GM12878 (cell line): Measurements from ENCODE around the gene DRAP1. TPM values are rescaled to one million over a fixed set of nuclear protein-coding genes. Genes with fewer than 3 reads are reported as not detected.
A peak's percentile ranks its signal among the peaks of the same experiment; 100 is the strongest.

Experiments used
- ATF3 ChIP-seq: IDR thresholded peaks from 2 replicates; pipeline ENCODE4 v1.6.1; 2011; ENCODE audit warnings: low read depth, mild to moderate bottlenecking, low read length, moderate library complexity, borderline replicate concordance; ENCODE audit errors: extremely low read depth
- BCLAF1 ChIP-seq: fragments of 450-650 bp; IDR thresholded peaks from 2 replicates; pipeline ENCODE4 v1.6.1; 2017; ENCODE audit warnings: antibody characterized with exemption, mild to moderate bottlenecking, moderate library complexity
- E2F4 ChIP-seq: IDR thresholded peaks from 2 replicates; pipeline ENCODE4 v1.6.1; 2012; ENCODE audit warnings: low read depth, low read length, improper control_type of control experiment
- E2F8 ChIP-seq: fragments of 450-650 bp; IDR thresholded peaks from 2 replicates; pipeline ENCODE4 v1.6.1; 2018; ENCODE audit warnings: mild to moderate bottlenecking, low read depth, moderate library complexity; ENCODE audit not compliant: partially characterized antibody
- IKZF1 ChIP-seq: fragments of 450-650 bp; conservative IDR thresholded peaks from 2 replicates; pipeline ENCODE4 v1.6.1; 2017; ENCODE audit warnings: antibody characterized with exemption, mild to moderate bottlenecking
- LARP7 ChIP-seq: fragments of 450-650 bp; IDR thresholded peaks from 2 replicates; pipeline ENCODE4 v1.6.1; 2017; ENCODE audit warnings: mild to moderate bottlenecking
- MTA2 ChIP-seq: fragments of 450-650 bp; IDR thresholded peaks from 2 replicates; pipeline ENCODE4 v1.6.1; 2016; ENCODE audit warnings: low read depth, mild to moderate bottlenecking, moderate library complexity
- MYB ChIP-seq: fragments of 150-350 bp; IDR thresholded peaks from 2 replicates; pipeline ENCODE4 v1.6.1; 2014; ENCODE audit warnings: mild to moderate bottlenecking, low read depth, low read length, borderline replicate concordance
- PKNOX1 ChIP-seq: fragments of 450-650 bp; IDR thresholded peaks from 2 replicates; pipeline ENCODE4 v1.6.1; 2016; ENCODE audit warnings: mild to moderate bottlenecking
- POLR2AphosphoS2 ChIP-seq: IDR thresholded peaks from 2 replicates; pipeline ENCODE4 v1.6.1; 2011; ENCODE audit warnings: low read depth, mild to moderate bottlenecking, low read length, improper control_type of control experiment, moderate library complexity
- SMC3 ChIP-seq: IDR thresholded peaks from 2 replicates; pipeline ENCODE4 v1.6.1; 2011; ENCODE audit warnings: low read length, improper control_type of control experiment, borderline replicate concordance
- SPI1 ChIP-seq: IDR thresholded peaks from 2 replicates; pipeline ENCODE4 v1.6.1; 2011; ENCODE audit warnings: low read depth, mild to moderate bottlenecking, low read length, moderate library complexity, borderline replicate concordance; ENCODE audit not compliant: insufficient read depth
- STAT3 ChIP-seq: IDR thresholded peaks from 2 replicates; pipeline ENCODE4 v1.6.1; 2011; ENCODE audit warnings: low read depth, low read length, improper control_type of control experiment
- TCF12 ChIP-seq: IDR thresholded peaks from 2 replicates; pipeline ENCODE4 v1.6.1; 2011; ENCODE audit warnings: low read depth, mild to moderate bottlenecking, low read length
- ZNF207 ChIP-seq: fragments of 450-650 bp; IDR thresholded peaks from 2 replicates; pipeline ENCODE4 v1.6.1; 2014; ENCODE audit warnings: antibody characterized with exemption, mild to moderate bottlenecking, borderline replicate concordance
- ZNF592 ChIP-seq: fragments of 450-650 bp; IDR thresholded peaks from 2 replicates; pipeline ENCODE4 v1.6.1; 2017; ENCODE audit warnings: mild to moderate bottlenecking, moderate library complexity
- polyA plus RNA-seq, 11 experiments: library from polyadenylated mRNA; depleted of rRNA in 4 of 11; unstranded in 6 of 11; stranded (reverse) in 5 of 11; fragments of >200 nt; fragmentation: Nextera tagmentation in 4 of 11; fragmentation: Illumina TruSeq in 1 of 11; extraction: Ambion mirVana in 4 of 11; extraction: Trizol in 1 of 11; gene quantifications; 1 replicate in 1 of 11; 2 replicates in 10 of 11; pipeline versions ENCODE4 v1.2.1 to v1.2.3, GENCODE V29; 2011 to 2016; ENCODE audit warnings: inconsistent platforms in 2 of 11, missing spikeins in 2 of 11, low read depth in 1 of 11
- total RNA-seq, 4 experiments: library from RNA; depleted of rRNA in 3 of 4; stranded (reverse); fragments of >200 nt in 3 of 4; fragmentation: Illumina TruSeq in 1 of 4; extraction: Trizol in 1 of 4; gene quantifications; 2 replicates each; pipeline versions ENCODE4 v1.2.1 to v1.2.3, GENCODE V29; 2013 to 2021

The DRAP1 gene
- total and polyA plus RNA-seq, 10 of the 15 experiments (the other 5 are each of a cell fraction or from before 2014, with no cell fraction given): 9.4 to 163 (median 114) TPM

GRCh38 chr11:65919141-65919572, at the start of gene DRAP1 (continued):
- TF ChIP-seq E2F8: no peak
- TF ChIP-seq BCLAF1: peak; percentile 69; the same call in 1 of the 2 replicates
- peak; percentile 71; the same call in 1 of the 2 replicates for TF ChIP-seq MYB
- peak; percentile 78; the same call in 1 of the 2 replicates for TF ChIP-seq TCF12
- no peak for TF ChIP-seq POLR2AphosphoS2
- no peak for TF ChIP-seq MTA2
- TF ChIP-seq STAT3: no peak
- peak; percentile 100 for TF ChIP-seq LARP7
- no peak for TF ChIP-seq PKNOX1
- peak; percentile 97 for TF ChIP-seq ZNF207
- peak; percentile 48; the same call in 1 of the 2 replicates for TF ChIP-seq E2F4
- peak; percentile 92 for TF ChIP-seq ZNF592
- TF ChIP-seq SMC3: peak; percentile 23; the same call in 1 of the 2 replicates
- TF ChIP-seq SPI1: no peak
- peak; percentile 96 for TF ChIP-seq IKZF1
- TF ChIP-seq ATF3: no peak
